Stomach (tissue), 4 donors: Measurements from ENCODE around the gene CELF1.

Source experiments
- CTCF ChIP-seq, 7 experiments: fragments of 450-650 bp in 4 of 7; fragments of 200-600 bp in 3 of 7; sonication (generic) in 3 of 7; IDR thresholded peaks; one replicate each; pipeline ENCODE4 v1.5.1; 2016 to 2019; ENCODE audit warnings: antibody characterized with exemption in 7 of 7, control low read depth in 2 of 7, mild to moderate bottlenecking in 1 of 7
- EP300 ChIP-seq: sonication (generic); formaldehyde crosslinking; IDR thresholded peaks from one replicate; pipeline ENCODE4 v1.6.1; 2017; ENCODE audit warnings: antibody characterized with exemption
- POLR2A ChIP-seq, 4 donors: fragments of 450-650 bp; IDR thresholded peaks; one replicate each; pipeline ENCODE4 v1.6.1; 2016; ENCODE audit warnings: antibody characterized with exemption in 4 of 4, control low read depth in 2 of 4, mild to moderate bottlenecking in 1 of 4, moderate library complexity in 1 of 4
- POLR2AphosphoS5 ChIP-seq, 3 donors: sonication (generic); formaldehyde crosslinking; IDR thresholded peaks; one replicate each; pipeline ENCODE4 v1.6.1; 2016; ENCODE audit warnings: antibody characterized with exemption in 3 of 3

DNA sequence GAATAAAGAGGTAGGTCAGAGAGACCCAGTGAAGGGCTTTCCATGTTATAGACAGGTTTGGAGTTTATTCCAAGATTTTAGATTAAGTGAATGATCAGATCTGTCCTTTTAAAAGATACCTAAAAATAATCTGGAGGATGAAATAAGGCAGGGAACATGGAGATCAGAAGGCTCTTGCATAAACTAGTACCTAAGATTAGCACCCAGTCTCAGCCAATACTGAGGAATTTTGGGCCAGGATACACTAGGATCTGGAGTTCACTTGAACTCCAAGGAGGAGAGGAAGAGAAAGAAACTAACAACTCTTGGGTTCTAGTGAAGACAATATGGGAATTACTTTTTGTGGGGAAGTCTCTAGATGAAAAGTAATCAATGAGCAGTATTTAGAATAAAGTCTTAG, 56.1 kb downstream of the CELF1 start:
- TF ChIP-seq CTCF (IDR thresholded peaks at IDR 0.05), result no peak
- TF ChIP-seq POLR2A (IDR thresholded peaks at IDR 0.05), result no peak
- no peak for TF ChIP-seq POLR2AphosphoS5 (IDR thresholded peaks at IDR 0.05)
- TF ChIP-seq EP300, result no peak
